Dedifferentiated amniotic fluid mesenchymal stem cell (primary cell): Measurements from ENCODE around the gene RALGAPA2.

Experiments
- DNase-seq: peaks from one replicate; pipeline ENCODE4 v3.0.0-alpha.2; 2016; ENCODE audit errors: extremely low spot score

RALGAPA2 gene

DNA sequence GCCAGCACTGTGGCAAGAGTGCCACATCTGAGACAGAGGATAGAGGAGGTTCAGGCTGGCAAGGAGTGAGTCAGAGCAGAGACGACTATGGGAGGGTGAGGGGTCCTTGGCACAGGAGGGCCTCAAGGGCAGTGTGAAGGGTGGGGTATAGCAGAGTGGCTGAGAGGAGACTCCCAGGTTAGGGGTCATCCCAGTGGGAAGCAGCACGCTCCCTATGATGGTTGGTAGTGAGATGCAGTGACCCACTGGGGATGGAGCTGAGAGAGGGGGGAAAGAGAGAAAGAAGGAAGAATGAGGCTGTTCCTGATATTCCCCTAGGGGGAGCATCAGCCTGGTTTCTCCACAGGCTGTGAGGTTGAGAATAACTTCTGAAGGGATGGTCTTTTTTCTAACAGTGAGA is 247.2 kb downstream of the RALGAPA2 start:
- DNase-seq: no peak

DNA sequence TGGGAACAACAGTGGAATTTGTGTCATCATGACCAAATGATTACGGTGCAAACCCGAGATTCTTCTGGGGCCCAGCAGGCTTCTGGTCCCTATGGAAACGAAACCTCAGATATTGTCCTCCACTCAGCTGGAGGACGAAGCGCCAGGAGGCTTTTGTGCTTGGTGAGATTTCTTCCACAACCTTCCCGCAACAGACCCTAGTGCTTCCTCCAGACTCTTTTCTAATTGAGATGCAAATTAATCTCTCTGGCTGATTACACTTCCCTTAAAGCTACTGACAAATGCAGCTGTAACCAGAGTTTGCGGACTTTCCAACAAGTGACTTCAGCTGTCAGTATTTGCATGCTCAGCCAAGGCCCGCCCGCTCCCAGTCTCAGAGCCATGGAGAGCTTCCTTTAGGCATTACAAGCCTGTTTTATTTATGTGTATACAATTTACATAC is 248.5 kb downstream of the RALGAPA2 start:
- no peak for DNase-seq

DNA sequence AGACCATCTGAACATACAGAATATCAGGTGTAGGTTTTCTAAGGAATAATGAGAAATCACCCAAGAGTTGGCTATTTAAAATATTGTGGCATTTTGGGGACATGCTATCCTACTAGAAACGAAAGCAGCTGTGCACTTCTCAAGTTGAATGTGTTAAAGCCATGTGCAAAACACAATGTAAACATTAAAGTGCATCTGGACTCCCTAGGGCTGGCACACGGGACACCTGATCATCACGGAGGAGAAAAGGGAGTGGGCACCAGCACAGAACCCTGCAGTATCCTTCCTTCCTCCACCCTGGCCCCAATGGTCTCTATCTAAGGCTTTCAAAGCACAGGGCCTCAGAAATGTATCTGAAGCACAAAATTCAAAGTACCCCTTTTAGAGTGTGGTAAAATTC is 250.3 kb downstream of the RALGAPA2 start:
- no peak for DNase-seq

DNA sequence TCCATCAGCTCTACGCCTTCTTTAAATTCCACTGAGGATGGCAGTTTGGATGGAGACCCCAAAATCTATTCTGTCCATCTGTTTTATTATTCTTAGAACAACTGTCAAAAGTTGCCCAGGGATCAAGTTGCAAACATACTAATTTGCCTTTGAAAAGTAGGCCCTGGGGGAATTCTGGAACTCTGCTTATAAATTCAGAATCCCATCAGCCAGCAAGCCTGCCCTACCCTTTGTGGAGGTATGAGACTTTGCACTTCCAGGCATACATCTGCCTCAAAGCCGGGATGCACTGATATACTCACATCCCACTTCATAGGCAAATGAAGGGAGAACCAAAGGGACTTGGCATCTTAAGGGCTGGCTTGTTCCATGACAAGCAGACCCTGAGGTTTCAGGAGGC is 250.9 kb downstream of the RALGAPA2 start:
- DNase-seq: no peak

DNA sequence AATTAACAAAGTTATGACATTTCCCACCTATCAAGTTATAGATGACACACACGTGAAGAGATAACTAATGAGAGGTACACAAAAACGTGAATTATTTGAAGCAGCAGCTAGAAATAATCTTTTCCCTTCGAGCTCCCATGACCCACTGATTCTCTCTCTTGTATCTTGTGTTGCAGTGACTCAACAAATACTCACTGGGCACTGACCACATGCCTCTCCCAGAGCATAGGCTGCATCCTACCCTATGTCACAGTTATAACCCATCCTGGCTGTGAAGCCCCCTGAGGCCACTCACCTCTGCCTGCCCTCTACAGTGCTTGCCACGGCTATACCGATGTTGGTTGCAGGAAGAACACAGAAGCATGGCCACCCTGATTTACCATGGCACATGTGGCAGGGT is 252.7 kb downstream of the RALGAPA2 start:
- no peak for DNase-seq

DNA sequence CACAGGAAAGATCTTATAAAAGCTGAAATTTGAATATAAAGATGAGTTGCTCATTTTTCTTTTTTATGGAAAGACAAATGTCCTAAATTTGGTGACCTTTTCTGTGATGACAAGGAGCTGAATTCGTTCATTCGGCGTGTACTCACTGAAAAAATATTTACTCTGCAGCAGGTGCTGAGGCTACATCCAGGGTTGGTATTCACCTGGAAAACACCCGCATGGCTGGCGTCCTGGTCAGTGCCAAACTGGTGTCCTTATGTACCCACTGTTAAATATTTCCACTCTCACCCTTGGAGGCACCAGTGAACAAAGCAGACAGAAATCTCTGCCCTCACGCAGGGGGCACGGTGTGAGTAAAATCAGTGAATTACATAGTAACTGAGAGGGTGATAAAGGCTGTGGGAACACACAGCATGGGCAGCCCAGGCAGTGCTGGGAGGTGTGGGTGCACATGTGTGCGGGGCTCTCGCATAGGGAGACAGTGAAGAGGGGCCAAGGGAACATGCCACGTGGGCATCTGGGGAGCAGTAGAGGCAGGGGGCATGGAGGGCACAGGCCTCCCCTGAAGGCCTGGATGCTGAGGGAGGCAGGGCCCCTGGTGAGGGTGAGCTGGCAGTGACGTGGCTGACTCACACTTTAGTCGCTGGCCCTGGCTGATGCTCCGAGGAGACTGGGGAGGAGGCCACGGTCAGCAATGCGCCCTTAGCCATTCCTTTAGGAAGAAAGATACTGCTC is 254.9 kb downstream of the RALGAPA2 start:
- DNase-seq: no peak

DNA sequence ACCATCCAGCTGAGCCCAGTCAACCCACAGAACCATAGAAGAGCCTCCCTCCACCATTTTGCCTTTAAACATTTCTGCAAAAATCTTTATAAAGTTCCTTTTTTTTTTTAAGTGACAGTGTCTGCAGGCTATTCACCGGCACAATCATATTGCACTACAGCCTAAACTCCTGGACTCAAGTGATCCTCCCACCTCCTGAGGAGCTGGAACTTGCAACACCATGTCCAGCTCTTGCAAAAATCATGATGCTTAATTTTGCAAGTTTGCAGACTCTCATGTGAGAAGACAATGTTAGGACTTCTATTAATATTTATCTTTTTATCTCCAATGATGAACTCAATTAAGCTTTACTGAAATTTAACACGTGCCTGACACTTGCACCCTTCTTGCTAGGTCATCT is 255.7 kb downstream of the RALGAPA2 start:
- no peak for DNase-seq

DNA sequence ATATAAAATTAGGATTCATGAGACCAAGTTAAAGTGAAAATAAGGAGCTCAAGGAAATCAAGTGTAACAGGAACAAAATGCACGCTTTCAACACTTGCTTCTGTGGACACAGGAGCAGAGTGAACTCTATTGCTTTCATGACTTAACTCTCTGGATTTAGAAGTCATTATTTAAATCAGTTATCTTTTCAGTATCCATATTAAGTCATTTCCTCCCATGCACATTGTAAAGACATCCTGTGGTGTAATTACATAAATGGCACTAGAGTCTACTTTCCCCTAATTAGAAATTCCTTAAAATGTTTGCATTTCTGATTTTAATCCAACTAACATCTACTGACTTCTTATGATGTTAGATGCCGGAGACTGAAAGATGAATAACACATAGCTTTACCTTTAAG is 256.5 kb downstream of the RALGAPA2 start:
- DNase-seq: no peak

DNA sequence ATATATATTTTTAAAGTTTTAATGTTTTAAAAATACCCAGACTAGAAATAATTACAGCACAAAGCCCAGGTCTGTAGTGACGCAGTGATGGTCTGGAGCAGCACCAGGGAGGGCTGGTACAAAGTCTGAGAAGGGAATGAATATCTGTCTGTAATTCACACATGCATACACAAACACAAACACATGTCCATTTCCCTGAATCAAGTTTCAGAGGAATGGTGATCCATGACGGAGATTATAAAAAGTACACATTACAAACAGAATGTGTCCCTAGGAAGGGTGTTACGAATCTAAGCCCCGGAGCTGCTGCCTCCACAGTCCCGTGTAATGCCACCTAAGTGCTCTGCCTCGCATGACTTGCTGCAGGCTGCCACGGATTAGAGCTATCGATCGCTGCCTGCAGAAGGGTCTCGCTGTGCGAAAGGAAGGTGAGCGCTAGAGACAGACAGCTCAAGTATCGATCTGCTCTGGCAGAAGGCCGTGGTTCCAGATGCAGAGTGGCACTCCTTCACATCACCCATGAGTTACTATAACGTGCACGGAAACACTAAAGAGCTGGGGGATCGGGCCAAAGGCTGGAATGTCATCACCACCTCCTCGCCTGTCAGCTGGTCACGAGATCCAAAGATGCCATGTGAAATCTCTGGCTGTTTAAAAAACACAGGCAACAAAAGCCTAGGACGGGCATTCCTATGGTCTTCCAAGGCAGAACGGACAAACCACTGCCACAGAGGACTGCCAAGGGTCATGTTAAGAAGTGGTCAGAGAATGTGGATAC is 257.4 kb downstream of the RALGAPA2 start:
- DNase-seq: no peak

DNA sequence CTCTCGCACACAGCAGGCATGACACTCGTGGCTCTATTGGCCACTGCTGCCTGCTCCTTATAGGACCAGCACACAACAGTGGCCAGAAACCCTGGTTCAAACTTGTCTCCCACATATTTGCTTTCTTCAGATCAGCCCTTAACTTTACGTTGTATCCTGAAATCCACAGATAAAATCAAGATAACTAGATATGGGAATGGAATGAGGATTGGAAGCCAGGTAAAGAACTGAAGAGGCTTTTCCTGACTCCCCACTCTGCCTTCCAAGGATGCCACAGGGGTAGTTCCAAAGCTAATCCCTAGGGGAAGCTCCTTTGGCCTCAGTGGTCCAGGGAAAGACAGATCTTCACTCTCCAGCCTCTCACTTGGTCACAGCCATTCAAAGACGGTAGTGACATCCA is 258.1 kb downstream of the RALGAPA2 start:
- DNase-seq: no peak

DNA sequence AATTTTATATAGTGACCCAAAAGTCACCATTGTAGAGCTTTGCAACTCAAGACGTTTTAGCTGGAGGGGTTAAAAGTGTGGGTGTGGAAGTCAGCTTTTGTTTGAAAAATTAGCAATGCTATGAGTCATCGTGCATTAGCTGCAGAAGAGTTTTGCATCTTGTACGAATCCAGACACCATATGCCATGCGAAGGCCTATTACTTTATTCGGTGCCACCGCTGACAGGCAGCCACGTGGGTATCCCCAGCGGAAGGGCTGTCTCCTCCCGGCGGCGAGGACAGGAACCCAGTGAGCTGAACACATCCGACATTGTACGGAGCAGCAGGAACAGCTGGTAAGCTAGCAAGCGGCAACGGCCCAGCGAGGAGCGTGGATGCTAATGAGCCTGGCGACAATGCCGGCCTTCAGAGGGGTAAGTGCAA is 260.2 kb downstream of the RALGAPA2 start:
- peak; percentile 43 for DNase-seq

DNA sequence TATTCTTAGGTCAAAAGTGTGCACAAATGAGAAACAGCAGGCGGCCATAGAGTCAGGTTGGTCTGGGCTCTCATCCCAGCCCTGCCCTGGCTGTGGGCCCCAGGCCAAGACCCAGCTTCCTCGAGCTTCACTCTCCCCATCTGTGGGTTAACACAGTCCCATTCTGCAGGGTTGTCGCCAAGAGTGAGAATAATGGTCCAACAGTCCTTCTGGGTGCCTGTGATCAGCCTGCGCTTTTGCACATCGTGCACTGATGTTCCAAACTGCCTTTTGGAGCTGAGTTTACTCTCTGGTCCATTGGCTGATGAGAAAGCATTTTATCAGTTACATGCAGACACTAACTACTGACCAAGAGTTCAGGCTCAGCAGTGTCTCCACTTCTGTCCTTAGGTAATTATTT is 261.9 kb downstream of the RALGAPA2 start:
- no peak for DNase-seq

DNA sequence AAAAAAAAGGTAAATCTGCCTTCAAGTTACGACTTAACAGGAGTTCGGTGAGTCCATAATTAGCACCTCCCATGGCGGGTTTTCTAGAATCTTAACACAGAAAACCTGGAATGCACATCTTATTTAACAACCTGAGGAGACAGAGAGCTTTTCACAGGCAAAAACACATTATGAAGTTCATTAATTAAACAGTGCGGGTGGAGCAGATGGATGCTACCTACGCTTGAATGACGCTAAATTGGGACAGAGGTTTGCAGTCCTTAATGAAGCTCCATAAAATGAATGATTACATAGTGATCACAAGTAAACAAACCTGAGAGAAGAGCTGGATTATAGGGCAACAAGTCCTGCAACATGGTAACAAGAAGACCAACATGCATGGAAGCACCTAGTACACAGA is 263.6 kb downstream of the RALGAPA2 start:
- no peak for DNase-seq

DNA sequence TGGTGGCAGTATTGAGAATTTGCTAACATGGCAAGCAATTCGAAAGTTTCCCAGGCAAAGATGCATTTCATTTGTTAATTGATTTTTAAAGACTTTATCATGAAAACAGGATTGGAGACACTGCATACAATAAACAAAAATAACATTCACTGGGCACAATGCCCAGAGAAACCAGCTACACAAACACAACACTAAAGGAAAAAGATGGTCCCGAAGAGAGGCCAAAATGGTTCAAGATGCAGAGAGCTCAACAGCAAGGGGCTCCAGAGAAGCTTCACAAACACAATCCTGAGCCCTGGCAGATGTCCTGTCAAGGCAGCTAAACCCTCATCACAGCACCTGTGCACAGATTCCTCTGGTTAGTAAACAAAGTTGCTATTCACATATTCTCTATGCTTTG is 265.2 kb downstream of the RALGAPA2 start:
- DNase-seq: no peak

DNA sequence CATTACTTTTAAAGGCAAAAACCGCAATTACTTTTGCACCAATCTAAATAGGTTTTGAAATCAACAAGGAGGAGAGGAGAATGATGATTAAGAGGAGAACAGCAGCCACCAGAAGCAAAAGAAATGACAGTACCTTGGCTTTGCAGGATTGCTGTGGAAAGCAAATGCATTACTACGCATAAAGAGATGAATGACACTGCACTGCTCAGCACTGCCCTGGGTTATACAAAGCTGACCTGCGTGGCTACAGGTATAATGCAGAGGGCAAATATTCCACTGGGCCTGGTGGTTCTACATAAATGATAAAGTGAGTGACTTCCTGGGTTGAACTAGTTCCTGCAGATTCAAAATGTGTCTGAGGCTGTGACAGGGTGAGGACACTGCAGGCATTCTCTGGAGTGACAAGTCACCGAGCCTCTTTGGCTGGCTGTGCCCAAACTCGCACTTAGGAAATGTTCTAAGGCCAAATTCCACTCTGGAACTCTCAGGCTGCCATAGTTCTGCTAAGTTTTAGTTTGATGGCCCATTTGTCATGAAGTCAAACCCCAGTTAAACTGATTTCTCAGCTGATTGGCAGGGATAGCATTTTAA is 265.9 kb downstream of the RALGAPA2 start:
- DNase-seq: no peak

DNA sequence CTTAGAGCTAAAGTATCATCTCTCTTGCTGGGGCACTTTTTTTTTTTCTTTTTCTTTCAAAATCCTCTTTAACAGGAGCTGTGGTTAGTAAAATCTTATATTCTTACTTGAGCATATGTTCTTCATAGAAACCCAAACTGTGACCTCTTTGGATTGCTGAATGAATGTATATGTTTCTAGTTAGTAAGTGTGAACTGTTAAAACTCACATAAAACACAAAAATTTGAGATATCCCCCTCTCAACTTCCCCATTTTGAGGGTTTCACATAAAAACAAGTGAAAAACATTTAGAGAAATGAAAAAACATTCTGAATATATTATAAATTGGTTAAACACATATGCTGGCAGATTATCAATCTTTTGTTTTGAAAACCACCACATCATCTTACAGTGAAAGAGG is 266.4 kb downstream of the RALGAPA2 start:
- no peak for DNase-seq

DNA sequence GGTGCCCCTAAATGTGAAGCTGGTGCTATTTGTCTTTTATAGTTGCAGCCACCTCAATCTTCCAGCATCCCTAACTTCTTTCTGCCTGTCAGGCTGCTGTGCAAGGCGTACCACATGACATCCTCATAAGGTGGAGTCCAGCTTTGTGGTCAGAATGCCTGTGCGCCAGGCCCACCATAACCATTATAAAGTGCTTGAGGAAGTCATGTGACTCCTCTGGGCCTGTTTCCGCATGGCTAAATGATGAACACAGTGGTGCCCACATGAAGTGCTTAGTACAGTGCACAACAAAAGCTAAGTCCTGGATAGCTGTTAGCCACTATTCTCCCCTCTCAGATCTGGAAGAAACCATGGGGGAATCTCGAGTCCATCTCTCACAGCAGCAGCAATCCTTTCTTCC is 268.9 kb downstream of the RALGAPA2 start:
- DNase-seq: no peak

DNA sequence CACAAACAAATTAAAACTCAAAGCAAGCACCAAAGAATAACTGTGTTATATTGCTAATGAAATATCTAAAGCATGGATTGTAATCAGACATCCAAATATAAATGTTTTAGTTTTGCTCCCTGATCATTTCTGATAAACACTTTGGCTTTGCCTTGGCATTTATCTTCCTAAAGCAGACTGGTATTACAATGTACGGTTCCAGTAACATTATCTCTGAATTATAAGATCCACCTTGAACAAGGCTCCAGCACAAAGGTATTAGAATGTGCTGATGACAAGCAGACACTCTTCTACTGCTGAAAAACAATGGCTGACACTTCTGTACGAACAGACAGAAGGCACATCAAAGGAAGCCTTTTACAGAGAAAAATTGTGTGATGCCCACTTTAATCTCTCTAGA is 270.0 kb downstream of the RALGAPA2 start:
- DNase-seq: no peak

DNA sequence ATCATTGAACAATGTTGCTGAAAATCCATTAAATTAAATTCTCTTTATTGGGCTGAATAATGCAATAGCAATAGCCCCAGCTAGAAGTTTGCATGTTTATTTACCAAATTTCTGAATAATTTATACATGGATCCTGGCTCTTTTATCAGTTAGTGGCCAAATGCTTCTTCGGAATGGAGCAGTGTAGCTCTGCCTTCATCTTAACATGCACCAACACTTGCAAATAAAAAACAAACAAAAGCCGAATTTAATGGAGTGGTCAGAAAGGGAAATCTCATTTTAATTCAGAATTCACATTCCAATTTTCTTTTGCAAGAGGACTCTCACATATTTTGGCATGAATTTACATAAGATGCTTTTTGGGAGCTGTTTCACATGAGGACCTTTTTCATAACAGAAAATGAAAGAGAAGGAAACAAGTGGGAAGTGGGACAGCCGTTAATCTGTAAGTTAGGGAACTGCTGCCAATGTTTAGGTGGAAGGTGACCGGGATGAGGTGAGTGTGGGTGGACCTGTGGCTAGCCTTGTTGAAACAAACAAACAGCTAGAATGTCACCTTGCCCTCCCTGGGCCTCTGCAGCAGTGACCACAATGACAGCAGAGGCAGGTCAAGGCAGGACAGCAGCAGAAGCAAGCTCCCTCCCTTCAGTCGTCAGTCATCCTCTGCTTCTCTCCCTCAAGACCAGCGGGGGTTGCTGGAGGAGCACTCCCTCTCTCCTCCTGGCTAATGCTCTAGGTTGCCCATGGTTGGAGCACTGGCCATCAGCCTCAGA is 271.4 kb downstream of the RALGAPA2 start:
- DNase-seq: no peak

DNA sequence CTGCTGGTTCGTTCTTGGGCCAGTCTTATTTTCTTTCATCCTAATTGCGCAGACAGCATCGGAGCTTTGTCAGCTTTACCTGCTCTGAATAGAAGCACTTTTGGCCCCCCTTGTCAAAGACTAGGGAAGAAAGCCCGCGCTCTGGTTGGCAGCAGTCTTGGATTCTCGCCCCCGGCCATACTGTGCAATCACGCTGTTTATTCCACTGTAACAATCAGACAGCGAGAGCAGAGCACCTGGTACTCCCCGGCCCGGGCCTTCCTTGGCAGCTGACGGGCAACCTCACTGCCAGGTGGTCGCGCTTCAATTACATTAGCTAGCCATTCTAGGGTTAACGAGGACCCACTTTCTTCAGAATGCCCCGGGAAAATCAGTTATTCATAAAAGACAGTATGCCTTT is 272.0 kb downstream of the RALGAPA2 start:
- DNase-seq: no peak

DNA sequence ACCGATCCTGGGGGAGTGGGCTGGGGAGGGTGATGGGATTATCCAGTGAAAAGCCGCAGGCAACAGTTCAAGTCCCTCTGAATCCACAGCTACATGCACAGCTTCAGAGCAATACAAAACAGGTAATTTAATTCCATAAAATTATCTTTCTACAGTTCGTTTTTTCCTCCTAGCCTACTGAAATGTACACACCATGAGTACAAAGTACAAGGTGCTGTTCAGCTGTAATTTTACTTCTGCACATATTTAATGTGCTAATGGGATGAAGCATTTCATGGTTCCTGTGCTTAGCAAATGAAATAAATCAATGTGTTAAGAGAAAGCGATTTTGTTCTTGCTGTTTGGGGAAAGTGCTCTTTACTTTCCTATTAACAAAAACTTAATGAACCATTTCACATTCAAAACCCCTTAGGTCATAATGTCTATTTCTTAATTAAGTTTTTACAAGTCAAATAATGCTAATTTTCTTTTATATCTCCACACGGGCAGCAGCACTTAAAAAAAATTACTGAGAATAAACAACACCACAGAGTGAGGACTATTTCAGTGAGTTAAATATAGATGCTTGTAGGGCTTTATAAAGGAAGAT is 272.7 kb downstream of the RALGAPA2 start:
- no peak for DNase-seq

DNA sequence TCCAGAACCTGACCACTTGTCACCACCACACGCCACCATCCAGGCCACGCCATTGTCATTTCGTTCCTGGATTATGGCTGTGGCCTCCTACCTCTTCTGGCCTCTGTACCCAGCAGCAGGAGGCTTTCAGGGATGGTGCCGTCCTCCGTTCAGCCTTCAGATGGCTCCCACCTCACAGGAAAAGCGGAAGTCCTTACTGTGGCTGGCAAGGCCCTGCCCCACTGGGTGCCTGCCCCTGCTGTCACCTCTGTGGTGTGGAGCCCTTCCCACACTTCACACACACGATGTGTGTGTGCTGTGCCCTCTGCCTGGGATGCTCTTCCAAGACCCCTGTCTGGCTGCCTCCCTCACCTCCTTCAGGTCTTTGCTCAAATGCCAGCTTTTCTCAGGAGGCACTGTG is 275.1 kb downstream of the RALGAPA2 start:
- DNase-seq: no peak
